GM12878 (cell line): Measurements from ENCODE around the gene SLIRP. TPM values are rescaled to one million over a fixed set of nuclear protein-coding genes. Genes with fewer than 3 reads are reported as not detected.

ENCODE experiments used
- ATAC-seq: fragments of 200-7000 bp; cut with Tn5 transposase; 3 replicates; pipeline ENCODE4 v1.9.1; 2020; ENCODE audit warnings: mild to moderate bottlenecking, moderate library complexity
- BruUV-seq: library from RNA; stranded (reverse); fragments of 400-500 nt; replicated peaks from 2 replicates; lab custom pipeline; 2021; lab: Mats Ljungman, UMichigan
- CTCF ChIA-PET: fragments of 300-600 bp; sonication (Branson Sonifier 250); formaldehyde crosslinking; extraction: SDS; loops from one replicate; lab custom pipeline; 2021; ENCODE audit warnings: inconsistent platforms; lab: Yijun Ruan, JAX
- POLR2A ChIA-PET: fragments of 350-600 bp; formaldehyde crosslinking; extraction: SDS; loops from one replicate; lab custom pipeline; 2021; ENCODE audit warnings: inconsistent platforms; lab: Charles Lee
- RAD21 ChIA-PET: fragments of 300-600 bp; sonication (Branson Sonifier 250); formaldehyde crosslinking; loops from one replicate; lab custom pipeline; 2023; ENCODE audit warnings: antibody characterized with exemption; ENCODE audit not compliant: unreplicated experiment; lab: Charles Lee
- SMC1A ChIA-PET: fragments of 300-600 bp; sonication (Branson Sonifier 250); formaldehyde crosslinking; loops from one replicate; lab custom pipeline; 2023; ENCODE audit not compliant: unreplicated experiment, uncharacterized antibody; lab: Charles Lee
- DNase-seq: peaks from one replicate; pipeline ENCODE4 v3.0.0-alpha.2; 2011; ENCODE audit warnings: low read depth, low spot score
- FAIRE-seq: peaks from 3 replicates; lab custom pipeline; 2011; peaks lifted over from hg19 to GRCh38; lab: Jason Lieb, UNC
- H2AFZ ChIP-seq: 2 replicates; pipeline ENCODE4 v1.6.0; 2011; ENCODE audit warnings: low read depth, low read length, control low read depth; ENCODE audit not compliant: control insufficient read depth
- H3K27ac ChIP-seq: 2 replicates; pipeline ENCODE4 v1.5.1; 2011; ENCODE audit warnings: control low read depth; ENCODE audit not compliant: control insufficient read depth, insufficient read depth
- H3K27me3 ChIP-seq, 2 experiments: replicated peaks in 1 of 2; 2 replicates each; pipeline versions ENCODE4 v1.6.0 to v1.6.1; 2011; ENCODE audit warnings: low read length in 1 of 2; ENCODE audit not compliant: control insufficient read depth in 2 of 2, insufficient read depth in 2 of 2
- H3K36me3 ChIP-seq, 2 experiments: 2 replicates each; pipeline ENCODE4 v1.5.1; 2011; ENCODE audit warnings: low read length in 1 of 2; ENCODE audit not compliant: control insufficient read depth in 2 of 2, insufficient read depth in 2 of 2
- H3K4me1 ChIP-seq: 2 replicates; pipeline ENCODE4 v1.6.1; 2011; ENCODE audit warnings: mild to moderate bottlenecking, low read length, moderate library complexity, mixed read lengths; ENCODE audit not compliant: control insufficient read depth, insufficient read depth
- H3K4me2 ChIP-seq: 2 replicates; pipeline ENCODE4 v1.6.0; 2011; ENCODE audit warnings: control low read depth; ENCODE audit not compliant: control insufficient read depth, insufficient read depth
- H3K4me3 ChIP-seq: fragments of 200-600 bp; sonication (generic); 2 replicates; pipeline ENCODE4 v1.5.1; 2016
- H3K79me2 ChIP-seq: 2 replicates; pipeline ENCODE4 v1.6.0; 2011; ENCODE audit warnings: low read length; ENCODE audit not compliant: control insufficient read depth, insufficient read depth
- H3K9ac ChIP-seq: 2 replicates; pipeline ENCODE4 v1.8.0; 2011; ENCODE audit warnings: low read length, control low read depth, mixed read lengths; ENCODE audit not compliant: control insufficient read depth, insufficient read depth
- H3K9me3 ChIP-seq: replicated peaks from 3 replicates; pipeline ENCODE4 v1.5.1; 2011; ENCODE audit warnings: mild to moderate bottlenecking, low read length; ENCODE audit not compliant: control insufficient read depth, insufficient read depth
- H4K20me1 ChIP-seq: 2 replicates; pipeline ENCODE4 v1.6.0; 2011; ENCODE audit not compliant: control insufficient read depth, insufficient read depth
- BHLHE40 ChIP-seq, 2 experiments: fragments of 450-650 bp in 1 of 2; IDR thresholded peaks; 2 replicates each; pipeline ENCODE4 v1.6.1; 2011 to 2017; ENCODE audit warnings: low read depth in 2 of 2, borderline replicate concordance in 1 of 2, improper control_type of control experiment in 1 of 2, low read length in 1 of 2, mild to moderate bottlenecking in 1 of 2
- CBFB ChIP-seq: IDR thresholded peaks from 2 replicates; pipeline ENCODE4 v1.6.1; 2016; ENCODE audit warnings: antibody characterized with exemption, low read depth
- ELK1 ChIP-seq: IDR thresholded peaks from 2 replicates; pipeline ENCODE4 v1.6.1; 2012; ENCODE audit warnings: low read depth, low read length, improper control_type of control experiment
- EP300 ChIP-seq, 2 experiments: fragments of 150-350 bp in 1 of 2; IDR thresholded peaks; 2 replicates each; pipeline ENCODE4 v1.6.1; 2011 to 2012; ENCODE audit warnings: low read depth in 2 of 2, low read length in 2 of 2, borderline replicate concordance in 1 of 2, improper control_type of control experiment in 1 of 2, inconsistent platforms in 1 of 2; ENCODE audit not compliant: control insufficient read depth in 1 of 2
- HCFC1 ChIP-seq: fragments of 150-350 bp; IDR thresholded peaks from 2 replicates; pipeline ENCODE4 v1.6.1; 2014; ENCODE audit warnings: low read length
- IRF4 ChIP-seq: IDR thresholded peaks from 2 replicates; pipeline ENCODE4 v1.6.1; 2011; ENCODE audit warnings: low read depth, low read length
- MXI1 ChIP-seq: fragments of 150-350 bp; IDR thresholded peaks from 2 replicates; pipeline ENCODE4 v1.6.1; 2011; ENCODE audit warnings: low read depth, mild to moderate bottlenecking, inconsistent platforms, low read length, improper control_type of control experiment
- NFIC ChIP-seq: IDR thresholded peaks from 2 replicates; pipeline ENCODE4 v1.6.1; 2012; ENCODE audit warnings: low read depth, mild to moderate bottlenecking, inconsistent platforms, low read length, moderate library complexity
- NRF1 ChIP-seq: conservative IDR thresholded peaks from 2 replicates; pipeline ENCODE4 v1.6.1; 2011; ENCODE audit warnings: mild to moderate bottlenecking, low read depth, low read length, improper control_type of control experiment
- POU2F2 ChIP-seq: IDR thresholded peaks from 3 replicates; pipeline ENCODE4 v1.6.1; 2011; ENCODE audit warnings: low read depth, mild to moderate bottlenecking, low read length, borderline replicate concordance
- RBBP5 ChIP-seq: fragments of 200-600 bp; sonication (generic); conservative IDR thresholded peaks from 2 replicates; pipeline ENCODE4 v1.6.1; 2016
- SIX5 ChIP-seq: IDR thresholded peaks from 2 replicates; pipeline ENCODE4 v1.6.1; 2011; ENCODE audit warnings: mild to moderate bottlenecking, low read depth, low read length, moderate library complexity; ENCODE audit not compliant: severe bottlenecking
- SP1 ChIP-seq: IDR thresholded peaks from one replicate; pipeline ENCODE4 v1.6.1; 2011; ENCODE audit warnings: low read depth, low read length
- SREBF1 ChIP-seq: IDR thresholded peaks from 2 replicates; pipeline ENCODE4 v1.6.1; 2012; ENCODE audit warnings: mild to moderate bottlenecking, low read length
- STAT3 ChIP-seq: IDR thresholded peaks from 2 replicates; pipeline ENCODE4 v1.6.1; 2011; ENCODE audit warnings: low read depth, low read length, improper control_type of control experiment
- ZBED1 ChIP-seq: IDR thresholded peaks from 2 replicates; pipeline ENCODE4 v1.6.1; 2016; ENCODE audit warnings: borderline replicate concordance
- ZNF622 ChIP-seq: fragments of 450-650 bp; IDR thresholded peaks from 2 replicates; pipeline ENCODE4 v1.6.1; 2017; ENCODE audit warnings: mild to moderate bottlenecking, inconsistent platforms
- WGBS: methylation state at CpG from one replicate; pipeline ENCODE4 v1.1.6; 2016; ENCODE audit warnings: low lambda C conversion rate; ENCODE audit not compliant: insufficient replicate concordance, insufficient coverage; ENCODE audit errors: missing lambda C conversion rate; 5-methylcytosine and 5-hydroxymethylcytosine counted together
- in situ Hi-C: fragments of 300-500 bp; cut with MboI; formaldehyde crosslinking; loops from 9 replicates; pipeline ENCODE4 v1.14.3; 2018; ENCODE audit warnings: mixed read lengths
- intact Hi-C: fragments of 100-400 bp; cut with micrococcal nuclease; formaldehyde crosslinking; loops from one replicate; pipeline ENCODE4 v1.14.2; 2022; ENCODE audit not compliant: unreplicated experiment
- polyA plus RNA-seq, 11 experiments: library from polyadenylated mRNA; depleted of rRNA in 4 of 11; unstranded in 6 of 11; stranded (reverse) in 5 of 11; fragments of >200 nt; fragmentation: Nextera tagmentation in 4 of 11; fragmentation: Illumina TruSeq in 1 of 11; extraction: Ambion mirVana in 4 of 11; extraction: Trizol in 1 of 11; gene quantifications; 1 replicate in 1 of 11; 2 replicates in 10 of 11; pipeline versions ENCODE4 v1.2.1 to v1.2.3, GENCODE V29; 2011 to 2016; ENCODE audit warnings: inconsistent platforms in 2 of 11, missing spikeins in 2 of 11, low read depth in 1 of 11
- total RNA-seq, 4 experiments: library from RNA; depleted of rRNA in 3 of 4; stranded (reverse); fragments of >200 nt in 3 of 4; fragmentation: Illumina TruSeq in 1 of 4; extraction: Trizol in 1 of 4; gene quantifications; 2 replicates each; pipeline versions ENCODE4 v1.2.1 to v1.2.3, GENCODE V29; 2013 to 2021
- TF ChIP-seq, protein P1 (sequence below): fragments of 450-650 bp; IDR thresholded peaks from 2 replicates; pipeline ENCODE4 v1.6.1; 2017; ENCODE audit warnings: mild to moderate bottlenecking, moderate library complexity

Gene SLIRP
- total and polyA plus RNA-seq, 10 of the 15 experiments (the other 5 are each of a cell fraction or from before 2014, with no cell fraction given), result 196 to 1,510 (median 596) TPM

GRCh38 chr14:77761205-77761931 lies 53.5 kb downstream of the SLIRP start:
- Histone ChIP-seq H3K9me3 (no peaks in the 10 kb centered on the region), H2AFZ (peak overlapping the region; percentile 98), H3K27me3 (no peaks in the 10 kb centered on the region), H3K27ac (peak overlapping the region; percentile 82), H3K4me1 (peaks cover 2% of the 10 kb centered on the region), H3K36me3 (no peaks in the 10 kb centered on the region), H4K20me1 (no peaks in the 10 kb centered on the region), H3K79me2 (peaks cover 36% of the 10 kb centered on the region), H3K4me2 (peak overlapping the region; percentile 81), H3K4me3 (peak overlapping the region; percentile 88), H3K9ac (peak overlapping the region; percentile 84)
- ChIA-PET RAD21 (interaction anchor here (1.3 to 1.5 kb wide), 2 partner anchors 42 to 302 kb away, joined by 3 read pairs; no protein-coding TSS in a partner anchor), SMC1A (interaction anchor here (0.6 to 1.5 kb wide), 9 partner anchors 9 to 49 kb away, joined by 3 to 5 read pairs (median 3); partner anchors contain the start of gene ADCK1), CTCF (interaction anchor here (1.1 to 2.3 kb wide), 5 partner anchors 10 to 303 kb away, joined by 3 to 11 read pairs (median 4); partner anchors contain the start of genes ADCK1 and AHSA1), POLR2A (interaction anchor here (0.5 to 1.4 kb wide), 7 partner anchors 9 to 194 kb away, joined by 3 to 4 read pairs (median 3); partner anchors contain the start of gene ADCK1)
- ATAC-seq, result peak; percentile 21
- peak; percentile 85 for FAIRE-seq
- WGBS, result 1% methylated on average over 24 of the region's 24 CpGs
- intact Hi-C loops, result loop anchor here (1.0 to 2.0 kb wide), 3 partner anchors 39 to 305 kb away; partner anchors contain the start of genes ADCK1, ALKBH1, SLIRP and VIPAS39
- TSS peak; percentile 80 for BruUV-seq
- in situ Hi-C loops, result no loop called here
- peak; percentile 84 for DNase-seq
- TF ChIP-seq, protein P1, sequence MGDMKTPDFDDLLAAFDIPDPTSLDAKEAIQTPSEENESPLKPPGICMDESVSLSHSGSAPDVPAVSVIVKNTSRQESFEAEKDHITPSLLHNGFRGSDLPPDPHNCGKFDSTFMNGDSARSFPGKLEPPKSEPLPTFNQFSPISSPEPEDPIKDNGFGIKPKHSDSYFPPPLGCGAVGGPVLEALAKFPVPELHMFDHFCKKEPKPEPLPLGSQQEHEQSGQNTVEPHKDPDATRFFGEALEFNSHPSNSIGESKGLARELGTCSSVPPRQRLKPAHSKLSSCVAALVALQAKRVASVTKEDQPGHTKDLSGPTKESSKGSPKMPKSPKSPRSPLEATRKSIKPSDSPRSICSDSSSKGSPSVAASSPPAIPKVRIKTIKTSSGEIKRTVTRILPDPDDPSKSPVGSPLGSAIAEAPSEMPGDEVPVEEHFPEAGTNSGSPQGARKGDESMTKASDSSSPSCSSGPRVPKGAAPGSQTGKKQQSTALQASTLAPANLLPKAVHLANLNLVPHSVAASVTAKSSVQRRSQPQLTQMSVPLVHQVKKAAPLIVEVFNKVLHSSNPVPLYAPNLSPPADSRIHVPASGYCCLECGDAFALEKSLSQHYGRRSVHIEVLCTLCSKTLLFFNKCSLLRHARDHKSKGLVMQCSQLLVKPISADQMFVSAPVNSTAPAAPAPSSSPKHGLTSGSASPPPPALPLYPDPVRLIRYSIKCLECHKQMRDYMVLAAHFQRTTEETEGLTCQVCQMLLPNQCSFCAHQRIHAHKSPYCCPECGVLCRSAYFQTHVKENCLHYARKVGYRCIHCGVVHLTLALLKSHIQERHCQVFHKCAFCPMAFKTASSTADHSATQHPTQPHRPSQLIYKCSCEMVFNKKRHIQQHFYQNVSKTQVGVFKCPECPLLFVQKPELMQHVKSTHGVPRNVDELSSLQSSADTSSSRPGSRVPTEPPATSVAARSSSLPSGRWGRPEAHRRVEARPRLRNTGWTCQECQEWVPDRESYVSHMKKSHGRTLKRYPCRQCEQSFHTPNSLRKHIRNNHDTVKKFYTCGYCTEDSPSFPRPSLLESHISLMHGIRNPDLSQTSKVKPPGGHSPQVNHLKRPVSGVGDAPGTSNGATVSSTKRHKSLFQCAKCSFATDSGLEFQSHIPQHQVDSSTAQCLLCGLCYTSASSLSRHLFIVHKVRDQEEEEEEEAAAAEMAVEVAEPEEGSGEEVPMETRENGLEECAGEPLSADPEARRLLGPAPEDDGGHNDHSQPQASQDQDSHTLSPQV, result no peak
- TF ChIP-seq HCFC1, result peak; percentile 94
- no peak for TF ChIP-seq STAT3
- TF ChIP-seq POU2F2, result no peak
- no peak for TF ChIP-seq BHLHE40 (IDR thresholded peaks at IDR 0.05; ENCODE audit: borderline replicate concordance in 1 of 2, low read depth in 2 of 2, low read length in 1 of 2)
- no peak for TF ChIP-seq CBFB
- peak; percentile 40 for TF ChIP-seq SREBF1
- peak; percentile 89 for TF ChIP-seq SIX5
- TF ChIP-seq IRF4, result no peak
- TF ChIP-seq ZNF622, result no peak
- peak; percentile 88 for TF ChIP-seq NRF1
- TF ChIP-seq SP1, result peak; percentile 3
- TF ChIP-seq ELK1, result 0 out of 2 replicates have a peak, but pooled peaks have one; percentile 53
- no peak for TF ChIP-seq EP300 (IDR thresholded peaks at IDR 0.05; ENCODE audit: borderline replicate concordance in 1 of 2, control insufficient read depth in 1 of 2, low read depth in 2 of 2, low read length in 2 of 2)
- TF ChIP-seq MXI1, result no peak
- 0 out of 2 replicates have a peak, but pooled peaks have one; percentile 9 for TF ChIP-seq NFIC
- TF ChIP-seq RBBP5, result no peak
- TF ChIP-seq ZBED1, result no peak
